Central memory CD8-positive, alpha-beta T cell (primary cell): ENCODE measurements around the gene DOCK1.
A peak's percentile ranks its signal among the peaks of the same experiment; 100 is the strongest.
"Not testable (repeated sequence)": the region's sequence is repeated elsewhere in the genome, so short reads cannot be mapped to it uniquely, and the experiment has no call there.

ENCODE experiments used
- ATAC-seq: fragments of 150-1000 bp; cut with Tn5 transposase; replicated peaks from 2 replicates; pipeline ENCODE4 v1.10.0; 2022; ENCODE audit warnings: mild to moderate bottlenecking, moderate FRiP score, moderate number of reproducible peaks; ENCODE audit not compliant: poor library complexity, severe bottlenecking; ENCODE audit errors: extremely low read depth
- DNase-seq, 2 donors: peaks; one replicate each; pipeline ENCODE4 v3.0.0; 2021; ENCODE audit warnings: low spot score in 2 of 2
- H3K27ac Mint-ChIP-seq: one replicate; pipeline ENCODE4 v1.8.0; 2022; ENCODE audit warnings: low read depth, mild to moderate bottlenecking, moderate library complexity, mixed read lengths
- H3K27me3 Mint-ChIP-seq: one replicate; pipeline ENCODE4 v1.8.0; 2022; ENCODE audit warnings: mixed read lengths
- H3K36me3 Mint-ChIP-seq: one replicate; pipeline ENCODE4 v1.8.0; 2022; ENCODE audit warnings: mild to moderate bottlenecking, moderate library complexity, mixed read lengths; ENCODE audit not compliant: insufficient read depth
- H3K4me1 Mint-ChIP-seq: one replicate; pipeline ENCODE4 v1.8.0; 2022; ENCODE audit warnings: mixed read lengths
- H3K4me3 Mint-ChIP-seq: one replicate; pipeline ENCODE4 v1.8.0; 2022; ENCODE audit warnings: mild to moderate bottlenecking, moderate library complexity, mixed read lengths
- H3K9me3 Mint-ChIP-seq: one replicate; pipeline ENCODE4 v1.8.0; 2022; ENCODE audit warnings: mixed read lengths

Gene DOCK1

GRCh38 chr10:126906704-126907422, 1.6 kb downstream of the DOCK1 start:
- ATAC-seq (no peak), DNase-seq (no peak)
- peak overlapping the region; percentile 27 for H3K4me3 Mint-ChIP-seq
- H3K9me3 Mint-ChIP-seq, result peaks cover 13% of the 10 kb centered on the region
- H3K36me3 Mint-ChIP-seq, result no peaks in the 10 kb centered on the region
- peaks cover 25% of the 10 kb centered on the region for H3K27me3 Mint-ChIP-seq
- no peak overlapping the region for H3K27ac Mint-ChIP-seq
- H3K4me1 Mint-ChIP-seq, result no peaks in the 10 kb centered on the region

DNA sequence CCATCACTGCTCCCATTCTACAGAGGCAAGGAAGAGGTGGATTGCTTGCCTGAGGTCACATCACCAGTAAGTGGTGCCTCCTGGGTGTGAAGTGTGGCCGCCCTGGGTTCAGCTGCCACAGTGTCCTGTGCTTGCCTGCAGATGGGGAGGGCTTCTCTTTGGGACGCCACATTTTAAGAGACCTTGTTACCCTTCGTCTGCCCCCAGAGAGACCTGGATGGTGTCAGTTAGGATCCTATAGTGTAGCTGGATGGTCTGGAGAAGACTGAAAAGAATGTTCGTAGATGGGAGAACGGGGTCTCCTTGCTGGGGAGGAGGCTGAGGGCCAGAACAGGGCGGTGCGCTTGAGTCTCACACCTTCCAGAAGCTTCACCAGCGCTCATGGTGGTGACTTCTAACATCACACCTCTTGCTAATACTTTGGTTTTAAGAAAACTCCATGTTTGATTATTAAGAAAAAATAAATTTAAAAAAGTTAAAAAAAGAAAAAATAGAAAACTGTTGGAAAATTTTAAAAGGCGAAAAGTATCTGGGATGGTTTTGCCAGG, 2.3 kb downstream of the DOCK1 start:
- Mint-ChIP-seq H3K9me3 (peaks cover 13% of the 10 kb centered on the region), H3K36me3 (no peaks in the 10 kb centered on the region), H3K27ac (no peak overlapping the region), H3K4me1 (no peaks in the 10 kb centered on the region), H3K4me3 (no peak overlapping the region), H3K27me3 (peaks cover 25% of the 10 kb centered on the region)
- ATAC-seq, result no peak
- no peak for DNase-seq

GRCh38 chr10:126908225-126908624, 3.0 kb downstream of the DOCK1 start:
- Mint-ChIP-seq H3K27ac (no peak overlapping the region), H3K27me3 (peaks cover 25% of the 10 kb centered on the region), H3K4me3 (no peak overlapping the region)

DNA sequence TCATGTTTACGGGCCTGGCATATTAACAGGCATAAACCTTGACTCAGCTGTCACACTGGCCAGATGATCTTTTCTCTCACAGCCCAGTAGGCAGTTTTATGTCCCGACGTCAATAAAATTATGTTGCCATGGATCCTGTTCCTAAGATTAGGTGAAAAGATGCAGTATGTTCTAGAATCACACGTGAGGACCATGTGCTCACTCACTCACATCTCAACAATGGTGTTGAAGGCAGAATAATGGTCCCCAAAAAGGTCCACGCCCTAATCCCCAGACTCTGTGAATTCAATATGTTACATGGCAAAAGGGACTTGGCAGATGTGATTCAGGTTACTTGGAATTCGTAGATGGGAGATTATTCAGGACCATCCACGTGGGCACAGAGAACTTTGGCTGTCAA, 3.5 kb downstream of the DOCK1 start:
- no peak for ATAC-seq
- Mint-ChIP-seq H3K4me1 (no peaks in the 10 kb centered on the region), H3K27ac (no peak overlapping the region), H3K9me3 (peaks cover 9% of the 10 kb centered on the region), H3K4me3 (no peak overlapping the region), H3K36me3 (no peaks in the 10 kb centered on the region), H3K27me3 (peaks cover 22% of the 10 kb centered on the region)
- DNase-seq, result no peak

More at GRCh38 chr10:126908225-126908624, 3.0 kb downstream of the DOCK1 start:
- H3K4me1 Mint-ChIP-seq, result no peaks in the 10 kb centered on the region
- H3K9me3 Mint-ChIP-seq, result peaks cover 13% of the 10 kb centered on the region
- no peaks in the 10 kb centered on the region for H3K36me3 Mint-ChIP-seq
- no peak for DNase-seq
- ATAC-seq, result no peak

GRCh38 chr10:126909147-126909546, 3.9 kb downstream of the DOCK1 start:
- no peaks in the 10 kb centered on the region for H3K36me3 Mint-ChIP-seq
- H3K9me3 Mint-ChIP-seq, result peaks cover 6% of the 10 kb centered on the region
- H3K27ac Mint-ChIP-seq, result no peak overlapping the region
- peaks cover 17% of the 10 kb centered on the region for H3K27me3 Mint-ChIP-seq
- H3K4me3 Mint-ChIP-seq, result no peak overlapping the region
- H3K4me1 Mint-ChIP-seq, result no peaks in the 10 kb centered on the region
- DNase-seq (no peak), ATAC-seq (no peak)

DNA sequence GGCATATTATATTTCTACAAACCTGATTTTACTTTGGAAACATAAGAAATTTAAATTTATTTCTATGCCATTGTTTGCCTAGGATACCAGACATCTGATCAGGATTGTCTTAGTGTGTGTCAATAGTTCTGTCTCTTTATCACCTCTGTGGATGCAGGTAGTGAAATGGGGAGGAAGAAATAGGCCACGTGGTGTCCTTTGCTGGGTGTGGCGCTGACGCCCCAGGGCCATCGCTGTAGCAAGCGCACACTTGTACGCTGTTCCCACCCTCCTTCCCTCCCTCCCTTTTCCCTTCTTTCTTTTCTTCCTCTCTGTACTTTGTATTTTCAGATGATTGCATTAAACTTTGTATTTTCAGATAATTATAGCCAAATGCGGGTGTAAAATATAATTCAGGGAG, 5.0 kb downstream of the DOCK1 start:
- H3K27ac Mint-ChIP-seq, result no peak overlapping the region
- no peaks in the 10 kb centered on the region for H3K9me3 Mint-ChIP-seq
- peaks cover 9% of the 10 kb centered on the region for H3K27me3 Mint-ChIP-seq
- no peak overlapping the region for H3K4me3 Mint-ChIP-seq
- no peaks in the 10 kb centered on the region for H3K4me1 Mint-ChIP-seq
- no peaks in the 10 kb centered on the region for H3K36me3 Mint-ChIP-seq
- no peak for ATAC-seq
- no peak for DNase-seq

- Mint-ChIP-seq H3K27ac (no peak overlapping the region), H3K9me3 (no peaks in the 10 kb centered on the region), H3K36me3 (no peaks in the 10 kb centered on the region), H3K4me3 (no peak overlapping the region), H3K27me3 (peaks cover 9% of the 10 kb centered on the region), H3K4me1 (no peaks in the 10 kb centered on the region)
- DNase-seq, result no peak
- no peak for ATAC-seq
These were observed 5.6 kb downstream of the DOCK1 start for GRCh38 chr10:126910798-126911197.

DNA sequence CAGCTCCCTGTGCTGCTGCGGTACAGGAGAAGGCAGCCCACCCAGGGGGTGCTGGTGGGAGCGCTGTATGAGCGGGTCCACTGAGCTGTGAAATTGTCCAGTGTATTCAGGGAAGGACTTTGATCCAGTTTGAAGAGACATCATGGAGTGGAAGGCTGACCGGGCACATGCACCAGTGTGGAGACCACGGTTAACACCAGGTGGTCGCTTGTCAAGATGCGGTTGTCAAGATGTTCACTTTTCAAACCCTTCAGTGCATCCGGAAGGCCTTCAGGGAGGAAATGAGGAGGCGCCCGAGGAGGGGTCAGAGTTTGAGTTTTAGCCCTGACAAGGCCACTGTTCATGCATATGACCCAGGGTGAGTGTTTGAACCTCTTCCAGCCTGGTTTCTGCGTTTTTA, 6.1 kb downstream of the DOCK1 start:
- DNase-seq (no peak), ATAC-seq (no peak)
- H3K27ac Mint-ChIP-seq, result no peak overlapping the region
- H3K4me3 Mint-ChIP-seq, result no peak overlapping the region
- H3K9me3 Mint-ChIP-seq, result no peaks in the 10 kb centered on the region
- H3K36me3 Mint-ChIP-seq, result no peaks in the 10 kb centered on the region
- no peaks in the 10 kb centered on the region for H3K4me1 Mint-ChIP-seq
- peaks cover 8% of the 10 kb centered on the region for H3K27me3 Mint-ChIP-seq

DNA sequence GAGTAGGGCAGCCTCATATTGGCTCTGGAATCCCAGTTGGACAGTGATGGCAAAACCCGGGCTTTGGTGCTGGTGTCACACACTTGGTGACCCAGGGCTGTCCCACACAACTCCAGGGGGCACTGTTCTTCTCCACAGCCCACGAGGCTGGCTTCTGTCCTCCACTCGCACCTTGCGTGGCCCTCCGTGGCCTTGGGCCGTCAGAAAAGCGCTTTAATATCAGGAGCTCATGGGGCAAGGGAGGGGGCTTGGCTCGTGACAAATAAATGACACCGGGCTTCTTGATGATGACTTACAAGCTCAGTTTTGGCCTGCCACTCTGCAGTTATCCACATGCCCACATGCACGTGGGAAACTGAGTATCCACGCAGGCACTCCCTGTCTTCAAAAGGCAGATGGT, 8.1 kb downstream of the DOCK1 start:
- Mint-ChIP-seq H3K4me3 (no peak overlapping the region), H3K27me3 (no peaks in the 10 kb centered on the region), H3K9me3 (peaks cover 5% of the 10 kb centered on the region), H3K27ac (no peak overlapping the region), H3K36me3 (no peaks in the 10 kb centered on the region), H3K4me1 (no peaks in the 10 kb centered on the region)
- ATAC-seq (no peak), DNase-seq (no peak)

DNA sequence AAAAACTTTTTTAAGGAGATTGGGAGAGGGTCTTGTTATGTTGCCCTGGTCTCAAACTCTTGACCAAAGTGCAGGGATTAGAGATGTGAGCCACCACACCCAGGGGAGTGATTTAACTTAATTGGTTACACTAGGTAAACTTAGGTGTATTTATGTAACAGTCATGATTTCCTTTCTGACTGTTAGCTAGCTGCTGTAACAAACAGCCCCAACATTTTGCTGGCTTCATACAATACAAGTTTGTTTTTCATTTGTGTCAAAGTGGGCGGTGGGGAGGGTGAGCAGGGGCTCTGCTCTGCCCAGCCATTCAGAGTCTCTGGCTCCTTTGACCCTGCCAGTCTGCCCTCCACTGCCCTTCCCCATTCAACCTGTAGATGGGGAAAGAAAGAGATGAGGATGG, 9.3 kb downstream of the DOCK1 start:
- Mint-ChIP-seq H3K27ac (no peak overlapping the region), H3K4me1 (no peaks in the 10 kb centered on the region), H3K27me3 (no peaks in the 10 kb centered on the region), H3K9me3 (peaks cover 10% of the 10 kb centered on the region), H3K4me3 (no peak overlapping the region), H3K36me3 (no peaks in the 10 kb centered on the region)
- DNase-seq, result no peak
- ATAC-seq, result no peak

GRCh38 chr10:126916952-126917351, 11.7 kb downstream of the DOCK1 start:
- not testable (repeated sequence) for H3K4me3 Mint-ChIP-seq, H3K27ac Mint-ChIP-seq, ATAC-seq, DNase-seq, H3K27me3 Mint-ChIP-seq, H3K4me1 Mint-ChIP-seq, H3K36me3 Mint-ChIP-seq
- peaks cover 16% of the 10 kb centered on the region for H3K9me3 Mint-ChIP-seq

DNA sequence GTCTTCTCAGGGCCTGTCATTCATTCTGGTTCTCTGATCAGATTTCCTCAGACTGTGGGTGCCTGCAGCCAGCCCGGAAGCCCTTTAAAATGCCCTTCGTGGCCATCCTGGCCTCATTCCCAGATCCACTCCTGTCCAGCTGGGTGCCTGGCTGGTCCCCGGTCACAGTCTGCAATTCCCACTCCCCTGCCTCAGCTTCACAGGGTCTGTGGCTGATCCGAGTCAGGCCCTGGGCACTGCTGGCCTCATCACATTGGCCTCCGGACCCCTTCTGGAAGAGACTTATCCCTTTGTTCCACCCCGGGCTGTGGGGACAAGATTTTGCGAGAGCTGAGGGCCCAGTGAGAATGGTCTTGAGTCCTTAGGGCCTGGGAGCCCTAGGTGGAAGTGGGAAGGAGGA, 12.1 kb downstream of the DOCK1 start:
- no peak for ATAC-seq
- Mint-ChIP-seq H3K27me3 (no peaks in the 10 kb centered on the region), H3K36me3 (no peaks in the 10 kb centered on the region), H3K4me1 (no peaks in the 10 kb centered on the region), H3K4me3 (no peak overlapping the region), H3K9me3 (peaks cover 16% of the 10 kb centered on the region), H3K27ac (no peak overlapping the region)
- DNase-seq, result no peak
